ENCODE results near the gene SNX14.

The SNX14 gene

GRCh38 chr6:85460921-85461797 is 132.5 kb downstream of the SNX14 start:
- DNase-seq = peak; percentile 62

- DNase-seq = no peak
Measured at GRCh38 chr6:85460154-85460920, 133.3 kb downstream of the SNX14 start.

- DNase-seq = no peak
Measured at GRCh38 chr6:85459224-85459901, 134.3 kb downstream of the SNX14 start.

- no peak for DNase-seq
Measured at GRCh38 chr6:85458782-85459181, 134.9 kb downstream of the SNX14 start.

GRCh38 chr6:85458184-85458583 is 135.5 kb downstream of the SNX14 start:
- DNase-seq = no peak

- DNase-seq = no peak
Measured at GRCh38 chr6:85456782-85457181, 136.9 kb downstream of the SNX14 start.

Data from stimulated activated CD8-positive, alpha-beta memory T cell treated with anti-CD3 and anti-CD28 coated beads, Interleukin-4, amount 100 ng/mL, for 48 hours (primary cell).